Stomach (tissue), 4 donors: Measurements from ENCODE around the gene PTPRE.

Experiments
- EP300 ChIP-seq: sonication (generic); formaldehyde crosslinking; IDR thresholded peaks from one replicate; pipeline ENCODE4 v1.6.1; 2017; ENCODE audit warnings: antibody characterized with exemption
- POLR2A ChIP-seq, 4 donors: fragments of 450-650 bp; IDR thresholded peaks; one replicate each; pipeline ENCODE4 v1.6.1; 2016; ENCODE audit warnings: antibody characterized with exemption in 4 of 4, control low read depth in 2 of 4, mild to moderate bottlenecking in 1 of 4, moderate library complexity in 1 of 4
- POLR2AphosphoS5 ChIP-seq, 3 donors: sonication (generic); formaldehyde crosslinking; IDR thresholded peaks; one replicate each; pipeline ENCODE4 v1.6.1; 2016; ENCODE audit warnings: antibody characterized with exemption in 3 of 3
- TF ChIP-seq, protein P1 (sequence below), 7 experiments: fragments of 450-650 bp in 4 of 7; fragments of 200-600 bp in 3 of 7; sonication (generic) in 3 of 7; IDR thresholded peaks; one replicate each; pipeline ENCODE4 v1.5.1; 2016 to 2019; ENCODE audit warnings: antibody characterized with exemption in 7 of 7, control low read depth in 2 of 7, mild to moderate bottlenecking in 1 of 7

DNA sequence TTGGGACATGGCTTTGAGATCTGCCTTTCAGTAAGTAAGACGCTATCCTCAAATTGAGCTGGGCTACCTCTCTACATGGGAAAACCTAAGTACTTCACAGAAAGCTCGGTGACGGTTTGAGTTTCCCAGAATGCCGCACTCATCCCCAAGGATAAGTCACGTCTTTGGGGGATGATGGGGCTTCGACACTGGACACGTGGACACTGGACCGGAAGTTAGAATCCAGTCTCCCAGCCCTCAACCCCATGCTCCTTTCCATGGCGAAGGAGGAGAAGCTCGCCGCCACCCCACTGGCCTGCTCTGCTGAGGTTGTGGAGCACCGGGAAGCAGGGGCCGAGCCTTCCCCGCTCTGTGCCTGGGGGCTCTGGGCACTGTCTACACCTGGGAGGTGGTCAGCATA lies 27.5 kb downstream of the PTPRE start:
- TF ChIP-seq, protein P1, sequence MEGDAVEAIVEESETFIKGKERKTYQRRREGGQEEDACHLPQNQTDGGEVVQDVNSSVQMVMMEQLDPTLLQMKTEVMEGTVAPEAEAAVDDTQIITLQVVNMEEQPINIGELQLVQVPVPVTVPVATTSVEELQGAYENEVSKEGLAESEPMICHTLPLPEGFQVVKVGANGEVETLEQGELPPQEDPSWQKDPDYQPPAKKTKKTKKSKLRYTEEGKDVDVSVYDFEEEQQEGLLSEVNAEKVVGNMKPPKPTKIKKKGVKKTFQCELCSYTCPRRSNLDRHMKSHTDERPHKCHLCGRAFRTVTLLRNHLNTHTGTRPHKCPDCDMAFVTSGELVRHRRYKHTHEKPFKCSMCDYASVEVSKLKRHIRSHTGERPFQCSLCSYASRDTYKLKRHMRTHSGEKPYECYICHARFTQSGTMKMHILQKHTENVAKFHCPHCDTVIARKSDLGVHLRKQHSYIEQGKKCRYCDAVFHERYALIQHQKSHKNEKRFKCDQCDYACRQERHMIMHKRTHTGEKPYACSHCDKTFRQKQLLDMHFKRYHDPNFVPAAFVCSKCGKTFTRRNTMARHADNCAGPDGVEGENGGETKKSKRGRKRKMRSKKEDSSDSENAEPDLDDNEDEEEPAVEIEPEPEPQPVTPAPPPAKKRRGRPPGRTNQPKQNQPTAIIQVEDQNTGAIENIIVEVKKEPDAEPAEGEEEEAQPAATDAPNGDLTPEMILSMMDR (IDR thresholded peaks at IDR 0.05): no peak
- no peak for TF ChIP-seq POLR2A (IDR thresholded peaks at IDR 0.05)
- TF ChIP-seq POLR2AphosphoS5 (IDR thresholded peaks at IDR 0.05): no peak
- TF ChIP-seq EP300: no peak
